NOMO-1 (cell line): ENCODE data around the gene PRICKLE3.
"Not testable (repeated sequence)": the region's sequence is repeated elsewhere in the genome, so short reads cannot be mapped to it uniquely, and the experiment has no call there.

Experiments used
- DNase-seq, 2 experiments: peaks; one replicate each; lab custom pipeline; 2025; ENCODE audit not compliant: unreplicated experiment in 2 of 2; lab: John Stamatoyannopoulos, UW

Gene PRICKLE3

GRCh38 chrX:49184294-49185281 is 1.6 kb downstream of the PRICKLE3 start:
- peak in 1 of 2 experiments; percentile 13 for DNase-seq

DNA sequence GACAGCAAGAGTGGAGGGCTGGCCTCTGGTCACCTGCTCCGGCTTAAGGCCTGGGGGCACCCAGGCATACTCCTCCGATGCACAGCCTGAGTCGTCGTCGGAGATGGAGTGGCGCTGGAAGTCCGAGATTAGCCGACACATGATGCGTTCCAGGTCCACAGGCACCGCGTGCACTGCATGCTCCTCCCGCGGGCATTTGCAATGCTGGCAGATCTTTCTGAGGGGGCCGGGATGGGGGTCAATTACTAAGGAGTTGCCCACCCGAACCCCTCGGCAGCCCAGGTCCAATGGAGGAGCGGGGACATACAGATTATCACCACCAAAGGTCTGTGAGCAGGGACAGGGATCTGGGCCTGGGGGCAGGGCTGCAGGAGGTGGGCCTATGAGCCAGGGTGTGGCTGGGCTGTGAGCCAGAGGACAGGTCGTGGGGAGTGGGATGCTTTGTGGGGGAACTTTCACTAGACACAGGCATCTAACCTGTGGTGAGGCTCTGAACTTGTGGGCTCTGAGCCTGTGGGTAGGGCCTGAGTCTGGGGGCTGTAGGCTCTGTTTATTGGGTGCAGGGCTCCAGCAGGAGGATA is 2.4 kb downstream of the PRICKLE3 start:
- no peak for DNase-seq

GRCh38 chrX:49179358-49179757 is 6.8 kb downstream of the PRICKLE3 start:
- no peak for DNase-seq

- no peak for DNase-seq
Observed at GRCh38 chrX:49178537-49178936, 7.6 kb downstream of the PRICKLE3 start.

DNA sequence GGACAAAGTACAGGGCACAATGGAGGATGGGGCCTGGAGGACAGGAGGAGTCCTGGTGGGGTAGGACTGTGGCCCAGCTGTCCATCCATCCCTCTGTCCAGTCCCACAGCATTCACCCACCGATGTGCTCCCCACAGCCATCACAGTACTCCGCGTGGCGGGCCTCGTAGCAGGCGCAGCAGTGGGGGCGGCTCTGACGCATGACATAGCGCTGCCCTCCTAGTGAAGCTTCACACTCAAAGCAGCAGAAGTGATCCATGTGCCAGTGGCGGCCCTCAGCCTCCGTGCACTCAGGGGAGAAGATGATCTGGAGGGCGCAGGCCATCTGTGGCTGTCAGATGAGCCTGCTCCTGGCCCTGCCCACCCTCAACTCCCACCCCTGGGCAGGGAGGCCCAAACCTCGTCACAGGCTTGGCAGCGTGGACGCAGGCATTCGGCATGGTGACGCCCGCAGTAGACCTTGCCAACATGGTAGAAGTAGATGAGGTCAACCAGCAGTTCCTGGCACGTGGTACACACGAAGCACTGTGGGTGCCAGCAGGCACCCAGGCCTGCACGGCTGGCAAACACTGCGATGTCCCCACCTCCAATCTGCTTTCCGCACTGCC is 8.2 kb downstream of the PRICKLE3 start:
- DNase-seq: no peak

DNA sequence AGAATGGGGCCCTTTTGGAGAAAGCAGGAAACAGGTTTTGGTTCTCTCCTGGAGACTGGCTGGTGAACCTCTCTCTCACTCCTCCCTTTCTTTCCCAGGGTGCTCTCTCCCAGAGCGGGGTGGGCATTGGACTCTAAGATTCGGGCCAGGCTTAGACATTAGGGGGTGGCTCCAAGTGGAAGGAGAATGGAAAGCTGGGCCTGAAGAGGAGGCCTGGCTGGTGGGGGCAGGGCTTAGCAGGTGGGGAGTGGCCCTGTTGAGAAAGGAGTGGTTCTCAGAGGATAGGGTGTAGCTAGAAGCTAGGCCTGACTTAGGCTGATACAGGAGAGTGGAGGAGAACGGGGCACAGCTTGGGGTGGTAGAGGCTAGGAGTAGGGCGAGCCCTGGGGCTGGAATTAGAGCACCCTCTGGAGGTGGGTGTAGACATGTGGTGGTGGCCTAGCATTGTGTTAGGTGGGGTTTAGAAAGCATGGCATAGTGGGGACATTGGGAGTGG is 8.8 kb downstream of the PRICKLE3 start:
- peak; percentile 47 to 70 for DNase-seq

DNA sequence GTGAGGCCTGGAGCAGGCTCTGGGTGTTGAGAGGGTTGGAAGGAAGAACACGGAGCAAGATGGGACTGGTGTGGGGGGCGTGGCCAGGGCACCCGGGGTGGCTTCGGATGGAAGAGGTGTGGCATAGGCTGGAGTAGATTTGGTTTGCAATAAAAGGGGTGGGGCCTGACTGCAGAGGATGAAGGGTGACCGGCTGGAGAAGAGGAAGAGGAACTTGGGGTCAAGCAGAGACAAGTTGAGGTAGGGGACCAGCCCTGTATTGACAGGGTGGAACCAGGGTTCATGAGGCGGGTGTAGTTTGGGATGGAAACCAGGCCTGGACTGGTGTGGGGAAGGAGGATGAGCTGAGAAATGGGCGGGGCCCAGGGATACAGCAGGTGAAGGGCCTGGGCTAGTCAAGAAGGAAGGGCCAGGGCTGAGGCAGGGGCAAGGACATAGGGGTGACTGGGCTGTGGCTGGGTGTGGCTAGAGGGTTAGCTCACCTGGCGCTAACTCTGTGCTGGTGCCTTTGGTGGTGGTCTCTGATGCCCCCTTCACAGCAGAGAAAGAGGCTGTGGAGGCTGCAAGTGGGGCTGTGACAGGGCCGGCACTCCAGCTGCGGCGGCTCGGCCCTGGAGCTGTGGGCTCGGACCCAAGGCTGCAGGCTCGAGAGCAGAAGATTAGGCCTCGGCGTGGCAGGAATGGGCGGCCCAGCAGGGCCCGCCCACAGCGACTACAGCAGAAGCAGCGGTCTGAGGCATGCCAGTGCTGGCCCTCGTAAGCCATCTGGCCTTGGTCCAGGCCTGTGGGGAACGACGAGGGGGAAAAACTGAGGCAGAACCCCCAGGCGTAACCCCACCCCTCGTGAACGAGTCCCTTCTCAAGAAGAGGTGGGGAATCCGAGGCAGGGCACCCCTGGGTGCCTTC is 9.5 kb downstream of the PRICKLE3 start:
- DNase-seq: peak; percentile 69 to 82

DNA sequence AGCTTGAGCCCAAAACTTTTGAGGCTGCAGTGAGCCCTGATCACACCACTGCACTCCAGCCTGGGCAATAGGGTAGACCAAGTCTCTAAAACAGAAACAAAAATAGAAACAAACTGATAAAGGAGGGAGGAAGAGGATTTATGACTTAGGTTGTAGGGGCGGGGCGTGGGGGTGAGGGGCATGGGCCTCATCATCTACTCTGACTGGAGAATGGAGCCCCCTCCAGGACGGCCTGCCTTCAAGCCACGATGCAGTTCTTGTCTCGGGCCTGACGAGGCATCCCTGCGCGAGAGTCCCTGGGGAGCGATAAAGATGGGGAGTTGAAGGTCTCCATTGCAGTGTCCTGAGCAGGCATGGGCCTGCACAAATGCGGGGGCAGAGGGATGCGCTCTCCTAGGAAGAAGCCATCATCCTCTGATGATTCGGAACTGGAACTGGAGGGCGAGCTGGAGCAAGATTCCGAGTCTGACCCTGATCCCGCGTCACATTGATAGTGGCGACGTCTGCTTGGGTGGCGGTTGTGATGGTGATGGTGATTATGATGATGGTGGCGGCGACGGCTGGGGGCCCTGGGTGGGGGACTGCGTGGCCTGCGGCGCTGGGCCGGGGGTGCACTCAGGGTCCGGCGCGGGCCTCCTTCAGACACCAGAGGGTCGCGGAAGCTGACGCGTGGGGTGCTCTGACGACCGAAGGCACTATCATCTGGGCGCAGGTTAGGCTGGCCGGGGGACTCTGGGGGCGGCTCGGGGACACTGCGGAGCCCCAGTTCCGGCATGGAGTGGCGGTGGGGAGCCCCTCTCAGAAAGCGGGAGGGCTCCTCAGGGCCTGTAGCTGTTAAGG is 10.5 kb downstream of the PRICKLE3 start:
- DNase-seq: no peak

GRCh38 chrX:49174723-49175122 is 11.4 kb downstream of the PRICKLE3 start:
- no peak for DNase-seq

DNA sequence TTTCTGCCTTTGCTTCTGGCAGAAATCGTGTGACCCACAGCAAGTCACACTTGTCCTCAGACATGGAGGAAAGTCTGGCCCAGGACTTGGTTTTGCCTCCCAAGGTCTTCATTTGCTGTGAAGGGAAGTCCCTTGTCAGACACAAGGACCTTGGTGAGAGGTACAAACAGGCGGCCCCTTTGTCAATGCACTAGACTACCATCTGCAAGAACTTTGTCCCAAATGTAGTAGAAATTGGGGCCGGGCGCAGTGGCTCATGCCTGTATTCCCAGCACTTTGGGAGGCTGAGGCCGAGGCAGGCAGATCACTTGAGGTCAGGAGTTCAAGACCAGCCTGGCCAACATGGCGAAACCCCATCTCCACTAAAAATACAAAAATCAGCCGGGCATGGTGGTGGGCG is 12.6 kb downstream of the PRICKLE3 start:
- not testable (repeated sequence) for DNase-seq

DNA sequence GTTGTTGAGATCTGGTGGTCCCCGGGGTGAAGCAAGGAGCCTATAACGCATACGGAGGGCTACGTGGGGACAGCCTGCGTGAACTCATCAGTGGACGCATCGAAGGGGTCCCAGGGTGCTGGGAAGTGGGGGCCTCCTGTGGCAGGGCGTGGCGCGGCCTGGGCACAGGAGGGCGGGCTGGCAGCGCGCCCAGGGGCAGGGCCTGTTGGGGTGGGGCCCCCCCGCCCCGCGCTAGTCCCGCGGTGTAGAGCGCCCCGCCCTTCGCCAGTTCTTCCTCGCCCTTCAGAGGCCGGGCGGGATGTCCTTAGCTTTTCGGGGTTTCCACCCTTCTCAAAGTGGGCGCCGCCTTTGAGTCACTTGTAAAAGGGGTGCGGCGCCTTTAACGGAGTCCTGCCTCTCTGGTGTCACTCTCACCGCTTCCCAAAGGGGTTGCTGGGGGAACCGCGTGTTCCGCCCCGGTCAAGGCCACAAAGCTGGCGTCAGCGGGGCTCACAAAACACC is 13.8 kb downstream of the PRICKLE3 start:
- peak; percentile 73 to 76 for DNase-seq

DNA sequence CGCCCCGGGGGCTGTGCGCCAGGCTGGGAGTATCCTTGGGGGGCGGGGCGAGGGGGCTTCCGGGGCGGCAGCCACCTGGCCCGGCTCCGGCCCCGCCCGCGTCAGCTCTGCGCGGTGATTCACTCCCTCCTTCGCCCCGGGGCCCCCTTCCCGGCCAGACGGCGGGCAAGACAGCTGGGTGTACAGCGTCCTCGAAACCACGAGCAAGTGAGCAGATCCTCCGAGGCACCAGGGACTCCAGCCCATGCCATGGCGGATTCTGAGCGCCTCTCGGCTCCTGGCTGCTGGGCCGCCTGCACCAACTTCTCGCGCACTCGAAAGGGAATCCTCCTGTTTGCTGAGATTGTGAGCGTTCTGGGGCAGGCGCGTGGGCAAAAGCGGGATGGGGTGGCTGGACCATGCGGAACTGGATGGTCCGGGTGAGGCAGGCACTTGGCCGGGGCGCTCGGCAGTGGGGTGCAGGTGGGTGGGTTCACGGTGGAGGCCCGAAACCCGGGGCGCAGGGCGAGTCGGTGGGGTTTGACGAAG is 14.4 kb downstream of the PRICKLE3 start, which contains the start of gene PLP2:
Gene PLP2 (plus strand): TSS at position 147 of the 528 bp plus-strand sequence. CDS start 103 bp downstream, at position 250.
- peak; percentile 36 to 41 for DNase-seq

GRCh38 chrX:49167740-49168108 is 18.4 kb downstream of the PRICKLE3 start:
- no peak for DNase-seq

DNA sequence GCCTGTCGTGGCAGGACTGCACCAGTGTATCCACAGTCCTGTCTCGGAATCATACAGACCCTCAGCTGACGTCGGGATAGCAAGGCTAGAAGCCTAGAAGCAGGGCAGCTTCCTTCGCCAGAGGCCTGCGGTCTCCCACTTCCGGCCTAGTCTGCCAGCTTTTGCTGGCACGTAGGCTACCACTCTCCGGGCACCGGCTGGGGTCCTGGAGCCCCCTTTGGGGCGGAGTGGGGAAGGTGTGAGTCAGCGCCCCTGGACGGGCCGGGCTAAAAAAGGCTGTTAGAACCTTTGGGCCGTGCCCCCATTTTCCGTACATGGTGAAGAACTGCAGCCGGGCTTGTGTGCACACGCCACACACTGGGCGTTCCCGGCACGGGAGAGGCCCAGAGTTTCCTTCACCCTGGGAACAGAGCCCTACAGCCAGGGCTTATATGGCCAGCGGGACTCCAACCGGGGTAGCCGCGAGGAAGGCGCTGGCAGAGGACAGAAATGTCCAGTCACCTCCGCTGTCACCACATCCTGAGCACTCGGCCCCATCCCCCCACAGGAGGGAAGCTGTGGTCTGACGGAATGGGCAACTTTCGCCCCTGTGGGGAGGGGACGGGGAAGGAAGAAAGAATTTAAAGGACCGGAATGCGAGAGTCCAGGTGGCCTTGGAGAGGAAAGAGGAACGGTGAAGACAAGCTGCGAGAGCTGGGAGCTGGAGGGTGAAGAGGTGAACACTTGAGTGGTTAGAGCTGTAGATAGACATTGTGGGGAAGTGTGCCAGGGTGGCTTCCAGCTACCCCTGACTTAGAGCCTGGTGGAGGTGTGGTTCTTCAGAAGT is 19.0 kb downstream of the PRICKLE3 start:
- DNase-seq: peak; percentile 78 to 90

DNA sequence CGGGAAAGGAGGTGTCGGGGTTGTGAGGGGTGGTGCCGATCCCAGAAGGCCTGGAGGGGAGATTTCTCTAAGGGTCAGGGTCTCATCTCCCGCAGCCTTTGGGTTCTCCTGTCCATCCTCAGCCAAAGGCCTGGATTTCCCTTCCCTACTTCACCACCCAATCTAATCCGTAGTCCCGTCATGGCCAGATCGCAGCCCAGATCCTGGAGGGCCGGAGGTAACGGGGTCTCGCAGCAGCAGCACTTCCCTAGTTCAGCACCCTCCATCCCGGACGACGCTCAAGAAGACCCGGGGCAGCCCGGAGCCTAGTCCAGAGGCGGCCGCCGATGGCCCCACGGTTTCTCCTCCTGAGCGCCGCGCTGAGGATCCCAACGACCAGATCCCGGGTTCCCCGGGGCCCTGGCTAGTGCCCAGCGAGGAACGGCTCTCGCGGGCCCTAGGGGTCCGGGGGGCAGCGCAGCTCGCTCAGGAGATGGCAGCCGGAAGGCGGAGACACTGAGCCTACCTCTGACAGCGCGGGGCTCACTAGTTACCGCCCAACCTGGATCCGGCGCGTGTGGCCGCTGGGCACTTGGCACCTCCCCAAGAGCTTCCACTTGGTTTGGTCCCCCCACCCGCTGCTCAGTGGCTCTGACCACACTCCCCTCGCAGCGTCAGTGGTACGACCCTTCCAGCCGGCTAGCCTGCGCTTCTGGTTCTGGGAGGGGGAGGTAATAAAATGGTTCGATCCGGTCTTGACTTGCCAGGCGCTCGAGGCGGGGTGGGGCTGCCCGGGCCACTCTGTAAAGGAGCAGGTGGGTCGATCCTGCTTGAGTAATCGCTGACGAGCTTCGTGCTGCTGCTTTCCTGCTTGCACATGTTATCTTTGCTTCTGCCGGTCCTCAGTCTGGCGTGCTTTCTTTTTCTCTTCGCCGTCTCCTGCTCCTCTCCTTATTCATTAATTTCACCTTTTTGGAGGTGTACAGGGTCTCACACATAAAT is 20.0 kb downstream of the PRICKLE3 start:
- peak; percentile 86 to 92 for DNase-seq

- DNase-seq: no peak
Observed at GRCh38 chrX:49164589-49165360, 21.4 kb downstream of the PRICKLE3 start.
